ENCODE data around the gene LMNB1.

- TF ChIP-seq EZH2 (IDR thresholded peaks at IDR 0.05; ENCODE audit: borderline replicate concordance, low read depth, low read length, severe bottlenecking) = no peak
- TF ChIP-seq CTCF (IDR thresholded peaks at IDR 0.05; ENCODE audit: borderline replicate concordance, extremely low read depth, low read length, poor library complexity, severe bottlenecking) = no peak
Measured at GRCh38 chr5:126852841-126853271, 75.9 kb downstream of the LMNB1 start.
